ENCODE data around the gene ANKRD11.

DNA sequence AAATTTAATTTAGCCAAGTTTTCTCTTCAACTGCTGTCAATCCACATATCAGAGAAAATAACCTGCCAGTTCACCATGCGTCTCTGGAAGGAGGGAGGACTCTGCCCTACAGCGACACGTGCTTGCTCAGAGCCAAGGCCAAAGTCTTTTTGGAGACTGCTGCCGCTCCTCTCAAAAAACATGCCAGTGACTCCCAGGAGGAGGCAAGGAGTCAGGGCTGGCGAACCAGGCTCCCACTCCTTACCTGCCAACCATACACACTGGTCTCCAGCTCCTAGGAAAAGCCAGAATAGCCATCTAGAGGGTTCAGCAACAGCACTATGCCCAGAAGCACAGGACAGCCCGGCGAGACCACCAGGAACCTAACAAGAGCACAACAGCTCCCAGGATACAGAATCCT is 73.0 kb downstream of the ANKRD11 start:
- TF ChIP-seq, protein P1, sequence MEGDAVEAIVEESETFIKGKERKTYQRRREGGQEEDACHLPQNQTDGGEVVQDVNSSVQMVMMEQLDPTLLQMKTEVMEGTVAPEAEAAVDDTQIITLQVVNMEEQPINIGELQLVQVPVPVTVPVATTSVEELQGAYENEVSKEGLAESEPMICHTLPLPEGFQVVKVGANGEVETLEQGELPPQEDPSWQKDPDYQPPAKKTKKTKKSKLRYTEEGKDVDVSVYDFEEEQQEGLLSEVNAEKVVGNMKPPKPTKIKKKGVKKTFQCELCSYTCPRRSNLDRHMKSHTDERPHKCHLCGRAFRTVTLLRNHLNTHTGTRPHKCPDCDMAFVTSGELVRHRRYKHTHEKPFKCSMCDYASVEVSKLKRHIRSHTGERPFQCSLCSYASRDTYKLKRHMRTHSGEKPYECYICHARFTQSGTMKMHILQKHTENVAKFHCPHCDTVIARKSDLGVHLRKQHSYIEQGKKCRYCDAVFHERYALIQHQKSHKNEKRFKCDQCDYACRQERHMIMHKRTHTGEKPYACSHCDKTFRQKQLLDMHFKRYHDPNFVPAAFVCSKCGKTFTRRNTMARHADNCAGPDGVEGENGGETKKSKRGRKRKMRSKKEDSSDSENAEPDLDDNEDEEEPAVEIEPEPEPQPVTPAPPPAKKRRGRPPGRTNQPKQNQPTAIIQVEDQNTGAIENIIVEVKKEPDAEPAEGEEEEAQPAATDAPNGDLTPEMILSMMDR (IDR thresholded peaks at IDR 0.05): no peak
- no peak for TF ChIP-seq POLR2AphosphoS5 (IDR thresholded peaks at IDR 0.05; ENCODE audit: low read depth, low read length)
- TF ChIP-seq, protein P2, sequence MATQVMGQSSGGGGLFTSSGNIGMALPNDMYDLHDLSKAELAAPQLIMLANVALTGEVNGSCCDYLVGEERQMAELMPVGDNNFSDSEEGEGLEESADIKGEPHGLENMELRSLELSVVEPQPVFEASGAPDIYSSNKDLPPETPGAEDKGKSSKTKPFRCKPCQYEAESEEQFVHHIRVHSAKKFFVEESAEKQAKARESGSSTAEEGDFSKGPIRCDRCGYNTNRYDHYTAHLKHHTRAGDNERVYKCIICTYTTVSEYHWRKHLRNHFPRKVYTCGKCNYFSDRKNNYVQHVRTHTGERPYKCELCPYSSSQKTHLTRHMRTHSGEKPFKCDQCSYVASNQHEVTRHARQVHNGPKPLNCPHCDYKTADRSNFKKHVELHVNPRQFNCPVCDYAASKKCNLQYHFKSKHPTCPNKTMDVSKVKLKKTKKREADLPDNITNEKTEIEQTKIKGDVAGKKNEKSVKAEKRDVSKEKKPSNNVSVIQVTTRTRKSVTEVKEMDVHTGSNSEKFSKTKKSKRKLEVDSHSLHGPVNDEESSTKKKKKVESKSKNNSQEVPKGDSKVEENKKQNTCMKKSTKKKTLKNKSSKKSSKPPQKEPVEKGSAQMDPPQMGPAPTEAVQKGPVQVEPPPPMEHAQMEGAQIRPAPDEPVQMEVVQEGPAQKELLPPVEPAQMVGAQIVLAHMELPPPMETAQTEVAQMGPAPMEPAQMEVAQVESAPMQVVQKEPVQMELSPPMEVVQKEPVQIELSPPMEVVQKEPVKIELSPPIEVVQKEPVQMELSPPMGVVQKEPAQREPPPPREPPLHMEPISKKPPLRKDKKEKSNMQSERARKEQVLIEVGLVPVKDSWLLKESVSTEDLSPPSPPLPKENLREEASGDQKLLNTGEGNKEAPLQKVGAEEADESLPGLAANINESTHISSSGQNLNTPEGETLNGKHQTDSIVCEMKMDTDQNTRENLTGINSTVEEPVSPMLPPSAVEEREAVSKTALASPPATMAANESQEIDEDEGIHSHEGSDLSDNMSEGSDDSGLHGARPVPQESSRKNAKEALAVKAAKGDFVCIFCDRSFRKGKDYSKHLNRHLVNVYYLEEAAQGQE (IDR thresholded peaks at IDR 0.05; ENCODE audit: insufficient read depth in 1 of 2, low read depth in 2 of 2, low read length in 1 of 2): no peak

Measured in Panc1 (cell line).